GM10248 (cell line): ENCODE measurements around the gene SYT8.

ENCODE experiments used
- CTCF ChIA-PET: fragments of 300-600 bp; sonication (Branson Sonifier 250); formaldehyde crosslinking; extraction: SDS; loops from one replicate; lab custom pipeline; 2021; ENCODE audit warnings: antibody characterized with exemption; lab: Yijun Ruan, JAX
- POLR2A ChIA-PET: fragments of 350-650 bp; sonication (Branson Sonifier 250); formaldehyde crosslinking; extraction: SDS; loops from one replicate; lab custom pipeline; 2020; ENCODE audit warnings: antibody characterized with exemption; lab: Yijun Ruan, JAX
- DNase-seq: peaks from one replicate; pipeline ENCODE4 v3.0.0; 2012; ENCODE audit errors: extremely low spot score
- TF ChIP-seq, protein P1 (sequence below): IDR thresholded peaks from 2 replicates; pipeline ENCODE4 v1.5.1; 2012; ENCODE audit warnings: mild to moderate bottlenecking, low read depth; ENCODE audit errors: extremely low read depth, missing control alignments, control extremely low read depth

SYT8 gene

GRCh38 chr11:1843796-1844195, 9.0 kb downstream of the SYT8 start:
- CTCF ChIA-PET, result no interaction called here
- DNase-seq, result no peak
- TF ChIP-seq, protein P1, sequence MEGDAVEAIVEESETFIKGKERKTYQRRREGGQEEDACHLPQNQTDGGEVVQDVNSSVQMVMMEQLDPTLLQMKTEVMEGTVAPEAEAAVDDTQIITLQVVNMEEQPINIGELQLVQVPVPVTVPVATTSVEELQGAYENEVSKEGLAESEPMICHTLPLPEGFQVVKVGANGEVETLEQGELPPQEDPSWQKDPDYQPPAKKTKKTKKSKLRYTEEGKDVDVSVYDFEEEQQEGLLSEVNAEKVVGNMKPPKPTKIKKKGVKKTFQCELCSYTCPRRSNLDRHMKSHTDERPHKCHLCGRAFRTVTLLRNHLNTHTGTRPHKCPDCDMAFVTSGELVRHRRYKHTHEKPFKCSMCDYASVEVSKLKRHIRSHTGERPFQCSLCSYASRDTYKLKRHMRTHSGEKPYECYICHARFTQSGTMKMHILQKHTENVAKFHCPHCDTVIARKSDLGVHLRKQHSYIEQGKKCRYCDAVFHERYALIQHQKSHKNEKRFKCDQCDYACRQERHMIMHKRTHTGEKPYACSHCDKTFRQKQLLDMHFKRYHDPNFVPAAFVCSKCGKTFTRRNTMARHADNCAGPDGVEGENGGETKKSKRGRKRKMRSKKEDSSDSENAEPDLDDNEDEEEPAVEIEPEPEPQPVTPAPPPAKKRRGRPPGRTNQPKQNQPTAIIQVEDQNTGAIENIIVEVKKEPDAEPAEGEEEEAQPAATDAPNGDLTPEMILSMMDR, result no peak
- POLR2A ChIA-PET, result no interaction called here

DNA sequence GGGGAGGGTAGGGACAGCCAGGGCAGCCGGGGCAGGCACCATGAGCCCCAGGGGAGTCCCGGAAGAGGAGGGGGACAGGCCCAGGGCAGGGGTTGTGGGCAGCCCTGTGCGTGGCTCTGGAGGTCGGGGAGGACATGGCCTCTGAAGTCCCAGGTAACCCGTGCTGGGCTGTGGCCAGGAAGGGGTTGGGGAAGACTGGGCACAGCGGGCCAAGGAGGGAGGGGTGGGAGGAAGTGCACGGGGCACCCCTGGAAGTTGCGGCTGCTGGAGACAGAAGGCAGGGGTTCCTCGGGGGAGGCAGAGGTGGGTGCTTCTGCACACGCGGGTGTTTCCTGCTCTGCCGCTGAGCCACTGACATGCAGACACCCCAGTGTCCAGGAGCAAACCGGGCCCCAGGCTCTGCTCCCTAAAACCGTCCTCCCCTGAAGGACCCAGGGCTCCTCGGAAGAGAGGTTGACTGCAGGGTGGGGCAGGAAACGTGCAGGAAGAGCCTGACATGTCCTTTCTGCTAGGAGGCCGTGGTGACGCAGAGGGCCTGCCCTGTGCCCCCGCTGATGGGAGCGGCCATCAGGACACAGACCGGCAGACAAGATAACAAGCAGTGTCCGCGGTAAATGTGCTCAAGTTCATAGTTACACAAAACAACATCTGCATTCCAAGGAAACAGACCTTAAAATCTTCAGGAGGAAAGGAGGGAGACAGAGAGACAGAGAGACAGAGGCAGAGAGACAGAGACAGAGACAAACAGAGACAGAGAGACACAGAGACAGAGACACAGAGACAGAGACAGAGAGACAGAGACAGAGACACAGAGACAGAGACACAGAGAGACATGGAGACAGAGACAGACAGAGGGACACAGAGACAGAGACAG, 9.7 kb downstream of the SYT8 start:
- ChIA-PET POLR2A (no interaction called here), CTCF (no interaction called here)
- TF ChIP-seq, protein P1, result no peak
- no peak for DNase-seq

DNA sequence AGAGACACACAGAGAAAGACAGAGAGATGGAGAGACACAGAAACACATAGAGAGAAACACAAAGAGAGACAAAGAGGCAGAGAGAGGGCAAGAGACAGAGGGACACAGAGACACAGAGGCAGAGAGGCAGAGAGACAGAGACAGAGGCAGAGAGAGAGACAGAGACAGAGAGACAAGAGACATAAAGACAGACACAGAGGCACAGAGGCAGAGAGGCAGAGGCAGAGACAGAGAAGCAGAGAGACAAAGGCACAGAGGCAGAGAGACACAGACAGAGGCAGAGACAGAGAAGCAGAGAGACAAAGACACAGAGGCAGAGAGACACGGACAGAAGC, 10.3 kb downstream of the SYT8 start:
- CTCF ChIA-PET, result interaction anchor here (1.6 to 6.6 kb wide), 2 partner anchors 156 to 306 kb away, joined by 4 to 37 read pairs; no protein-coding TSS in a partner anchor
- POLR2A ChIA-PET, result no interaction called here
- TF ChIP-seq, protein P1, result no peak
- DNase-seq, result no peak

DNA sequence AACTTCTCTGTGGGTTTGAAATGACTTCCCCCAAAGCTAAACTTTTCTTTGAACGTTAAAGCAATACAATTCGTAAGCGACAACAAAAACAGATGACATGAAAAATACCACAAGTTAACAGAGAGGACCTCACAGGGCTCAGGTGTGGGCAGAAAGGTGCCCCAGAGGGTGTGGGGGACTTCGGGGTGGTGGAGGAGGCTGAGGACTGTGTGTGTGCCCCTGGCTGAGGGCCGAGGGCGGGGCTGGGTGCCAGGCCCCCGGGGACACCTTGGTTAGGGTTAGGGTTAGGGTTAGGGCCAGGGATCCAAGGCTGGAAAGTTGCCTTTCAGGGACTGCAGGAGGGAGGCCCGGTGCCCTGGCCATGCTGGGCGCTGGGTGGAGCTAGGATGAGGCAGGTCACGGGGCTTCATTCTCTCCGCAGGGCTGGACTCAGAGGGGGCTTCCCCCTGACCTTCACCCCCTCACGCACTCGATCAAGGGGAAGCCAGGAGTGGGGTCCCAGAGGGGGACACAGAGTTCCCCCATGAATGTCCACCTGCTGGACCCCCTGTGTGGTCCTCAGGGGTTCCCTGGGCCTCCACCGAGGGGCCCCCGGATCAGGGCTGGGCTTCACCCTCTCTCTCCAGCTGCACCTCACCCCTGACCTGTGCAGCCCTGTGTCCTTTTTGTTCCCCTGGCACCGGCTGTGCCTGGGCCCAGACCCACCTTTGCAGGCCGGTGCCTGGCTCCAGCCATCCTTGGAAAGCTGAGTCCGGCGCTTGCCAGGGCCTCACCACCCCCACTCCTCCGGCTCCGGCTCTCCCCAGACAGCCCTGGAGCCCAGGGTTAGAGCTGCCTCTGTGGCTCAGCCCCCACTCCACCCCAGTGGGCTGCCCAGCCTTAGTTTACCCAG, 11.0 kb downstream of the SYT8 start:
- ChIA-PET CTCF (interaction anchor here (1.3 to 6.6 kb wide), 3 partner anchors 37 to 305 kb away, joined by 4 to 37 read pairs (median 4); no protein-coding TSS in a partner anchor), POLR2A (no interaction called here)
- TF ChIP-seq, protein P1, result no peak
- DNase-seq, result no peak

DNA sequence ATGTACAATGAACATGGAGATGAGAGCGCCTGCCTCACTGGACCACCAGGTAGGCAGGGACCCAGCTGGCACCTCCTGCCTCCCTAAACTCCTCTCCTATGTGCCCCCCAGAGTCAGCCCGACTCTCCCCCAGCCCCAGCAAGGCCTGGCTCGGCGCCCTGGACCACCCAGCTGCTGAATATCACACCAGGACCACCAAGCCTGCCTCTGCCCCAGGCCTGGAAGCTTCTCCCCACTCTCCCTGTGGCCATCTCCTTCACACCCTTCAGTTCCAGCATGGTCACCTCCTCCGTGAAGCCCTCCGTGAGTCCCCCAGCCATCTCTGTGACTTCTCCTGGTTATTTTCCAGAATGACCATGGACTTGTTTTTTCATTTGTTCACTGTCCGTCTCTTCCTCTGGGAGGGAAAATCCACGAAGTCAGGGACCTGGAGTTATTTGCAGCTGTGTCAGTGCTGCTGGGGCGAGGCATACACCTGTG, 11.7 kb downstream of the SYT8 start:
- TF ChIP-seq, protein P1, result no peak
- no peak for DNase-seq
- ChIA-PET POLR2A (no interaction called here), CTCF (interaction anchor here (1.3 to 6.6 kb wide), 5 partner anchors 14 to 305 kb away, joined by 3 to 37 read pairs (median 4); no protein-coding TSS in a partner anchor)
